GM13977 (cell line): ENCODE measurements around the gene RNU1-4.
"Not testable (repeated sequence)": the region's sequence is repeated elsewhere in the genome, so short reads cannot be mapped to it uniquely, and the experiment has no call there.

Source experiments
- DNase-seq: peaks from one replicate; pipeline ENCODE4 v3.0.0; 2012; ENCODE audit warnings: low spot score
- in situ Hi-C: fragments of 300-500 bp; cut with MboI; formaldehyde crosslinking; loops from one replicate; pipeline ENCODE4 v1.12.0; 2022; ENCODE audit warnings: low sequenced_read_pairs, low pct_unique_long_range_greater_than_20kb, mixed read lengths, inconsistent platforms; ENCODE audit not compliant: unreplicated experiment

The RNU1-4 gene

GRCh38 chr1:16760801-16761200, 20.5 kb downstream of the RNU1-4 start:
- DNase-seq, in situ Hi-C loops: not testable (repeated sequence)

DNA sequence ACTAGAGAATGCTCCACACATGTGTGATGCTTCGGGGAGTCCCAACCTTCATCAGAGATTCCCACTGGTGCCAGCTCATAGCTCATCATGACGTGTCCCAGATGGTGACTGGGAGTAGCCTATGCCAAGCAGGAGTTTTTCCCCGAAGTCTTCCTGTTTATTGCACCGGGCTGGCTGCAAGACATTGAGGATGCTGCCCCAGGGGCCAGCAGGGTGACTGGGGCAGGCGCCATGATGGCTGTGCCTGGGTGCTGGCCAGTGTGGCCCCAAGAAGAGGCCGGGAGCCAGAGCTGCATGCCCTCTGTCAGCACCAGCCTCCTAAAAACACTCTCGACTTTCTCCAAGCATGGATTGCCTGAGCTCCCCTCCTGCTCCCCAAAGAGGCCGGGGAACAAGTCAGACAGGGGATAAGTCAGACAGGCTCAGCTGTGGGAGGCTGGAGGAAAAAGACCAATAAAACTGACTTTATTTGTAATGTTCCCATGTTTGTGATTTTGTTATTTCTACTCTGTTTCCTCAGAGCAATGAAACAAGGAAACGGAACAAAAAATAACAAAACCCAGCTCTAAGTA, 24.0 kb downstream of the RNU1-4 start:
- in situ Hi-C loops, DNase-seq: not testable (repeated sequence)

GRCh38 chr1:16764820-16765655, 24.7 kb downstream of the RNU1-4 start:
- in situ Hi-C loops, DNase-seq: not testable (repeated sequence)

DNA sequence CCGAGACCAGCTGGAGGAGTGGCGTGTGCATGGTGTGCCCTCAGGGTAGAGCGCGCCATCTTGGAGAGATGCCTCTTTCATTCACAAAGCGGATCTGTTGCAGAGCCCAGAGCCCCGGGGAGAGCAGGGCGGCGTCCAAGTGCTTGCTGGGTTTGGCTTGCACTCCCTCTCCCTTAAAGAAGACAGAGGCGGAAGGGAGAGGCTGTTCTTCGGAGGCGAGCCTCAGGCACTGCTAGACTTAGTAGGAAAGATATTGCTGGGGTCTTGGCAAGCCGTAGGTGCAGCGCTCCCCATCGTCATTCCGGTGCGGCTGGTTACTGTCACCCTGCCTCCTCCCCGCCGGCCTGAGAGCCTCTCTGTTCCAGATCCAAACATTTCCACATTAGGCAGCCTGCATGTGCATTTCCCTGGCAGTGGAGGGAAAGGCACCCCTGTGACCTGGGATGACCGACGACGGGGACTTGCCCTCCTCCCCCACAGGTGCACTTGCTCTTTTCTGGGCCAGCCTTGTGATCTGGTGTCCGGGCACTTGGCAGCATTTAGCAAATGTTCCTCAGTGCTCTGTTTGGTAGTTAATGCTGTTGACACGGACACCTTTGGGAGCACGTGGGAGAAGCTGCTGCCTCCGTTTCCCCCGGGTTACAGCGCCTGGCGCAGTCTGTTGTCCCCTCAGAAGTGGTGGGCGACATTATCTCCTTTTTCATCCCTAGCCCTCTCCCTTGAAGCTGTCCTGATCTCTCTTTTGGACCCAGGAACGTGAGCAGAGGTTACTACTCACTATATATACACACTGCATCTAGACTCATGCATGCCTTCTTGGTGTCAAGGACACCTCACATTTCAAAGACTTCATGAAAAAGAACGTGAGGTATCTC, 25.7 kb downstream of the RNU1-4 start:
- in situ Hi-C loops, result not testable (repeated sequence)

GRCh38 chr1:16766689-16767256, 26.5 kb downstream of the RNU1-4 start:
- DNase-seq, in situ Hi-C loops: not testable (repeated sequence)

More for the DNA sequence above, 25.7 kb downstream of the RNU1-4 start:
- DNase-seq, result not testable (repeated sequence)

- DNase-seq, in situ Hi-C loops: not testable (repeated sequence)
Measured at GRCh38 chr1:16770139-16770759, 29.9 kb downstream of the RNU1-4 start.

- in situ Hi-C loops, DNase-seq: not testable (repeated sequence)
Measured at GRCh38 chr1:16770896-16771446, 30.7 kb downstream of the RNU1-4 start.

GRCh38 chr1:16772275-16773204, 32.2 kb downstream of the RNU1-4 start:
- DNase-seq, in situ Hi-C loops: not testable (repeated sequence)

DNA sequence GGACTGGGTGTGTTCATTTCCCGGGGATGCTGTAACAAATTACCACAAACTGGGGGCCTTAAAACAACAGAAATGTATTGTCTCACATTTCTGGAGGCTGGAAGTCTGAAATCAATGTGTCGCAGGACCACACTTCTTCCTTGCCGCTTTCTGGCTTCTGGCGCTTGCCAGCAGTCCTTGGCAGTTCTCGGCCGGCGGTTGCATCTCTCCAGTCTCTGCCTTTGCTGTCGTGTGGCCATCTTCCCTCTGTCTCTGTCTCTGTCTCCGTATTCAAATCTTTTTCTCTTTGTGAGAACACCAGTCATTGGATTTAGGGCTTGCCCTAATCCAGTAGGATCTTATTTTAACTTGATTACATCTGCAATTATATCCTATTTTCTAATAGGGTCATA, 32.9 kb downstream of the RNU1-4 start:
- in situ Hi-C loops, DNase-seq: not testable (repeated sequence)

- in situ Hi-C loops, result not testable (repeated sequence)
Measured at GRCh38 chr1:16773723-16774122, 33.4 kb downstream of the RNU1-4 start.

GRCh38 chr1:16774773-16775172, 34.5 kb downstream of the RNU1-4 start:
- in situ Hi-C loops, DNase-seq: not testable (repeated sequence)

More at GRCh38 chr1:16773723-16774122, 33.4 kb downstream of the RNU1-4 start:
- not testable (repeated sequence) for DNase-seq

DNA sequence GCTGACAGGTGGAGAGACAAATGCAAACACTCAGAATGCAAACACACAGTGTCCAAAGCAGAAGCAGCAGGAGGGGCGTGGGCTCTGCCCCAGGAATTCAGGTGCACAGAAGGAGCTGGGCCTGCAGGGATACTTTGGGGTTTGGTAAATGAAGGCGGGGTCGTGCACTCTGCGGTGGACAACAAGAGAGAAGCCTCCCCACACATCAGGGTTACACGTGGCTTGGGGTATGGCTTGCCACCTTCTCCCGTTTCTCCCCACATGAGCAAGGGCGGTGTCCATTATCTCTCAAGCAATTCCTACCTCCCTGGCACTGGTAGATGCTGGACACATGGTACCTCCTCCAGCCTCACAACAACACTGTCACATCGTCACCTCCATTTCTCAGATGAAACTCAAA, 35.0 kb downstream of the RNU1-4 start:
- in situ Hi-C loops, DNase-seq: not testable (repeated sequence)

DNA sequence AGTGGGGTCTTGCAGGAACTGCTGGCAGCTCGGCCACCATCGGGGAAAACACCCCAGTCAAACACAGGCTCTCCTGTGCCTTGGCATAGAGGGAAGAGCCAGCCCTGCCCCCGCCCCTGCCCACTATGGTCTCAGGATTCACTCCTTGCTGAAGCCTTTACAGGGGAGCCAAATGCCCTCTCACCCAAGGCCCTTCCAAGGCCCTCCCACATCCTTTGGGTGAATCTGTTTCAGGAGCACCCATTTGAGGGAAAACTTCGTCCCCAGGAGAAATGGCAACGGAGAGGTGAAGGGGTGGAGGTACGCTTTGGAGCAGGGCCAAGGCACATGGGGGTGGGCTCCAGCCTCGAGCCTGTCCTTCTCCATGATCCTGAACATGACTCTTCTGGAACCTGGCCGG, 35.9 kb downstream of the RNU1-4 start:
- in situ Hi-C loops, DNase-seq: not testable (repeated sequence)

GRCh38 chr1:16776835-16777234, 36.5 kb downstream of the RNU1-4 start:
- in situ Hi-C loops, DNase-seq: not testable (repeated sequence)

- DNase-seq, in situ Hi-C loops: not testable (repeated sequence)
Measured at GRCh38 chr1:16777821-16778220, 37.5 kb downstream of the RNU1-4 start.

DNA sequence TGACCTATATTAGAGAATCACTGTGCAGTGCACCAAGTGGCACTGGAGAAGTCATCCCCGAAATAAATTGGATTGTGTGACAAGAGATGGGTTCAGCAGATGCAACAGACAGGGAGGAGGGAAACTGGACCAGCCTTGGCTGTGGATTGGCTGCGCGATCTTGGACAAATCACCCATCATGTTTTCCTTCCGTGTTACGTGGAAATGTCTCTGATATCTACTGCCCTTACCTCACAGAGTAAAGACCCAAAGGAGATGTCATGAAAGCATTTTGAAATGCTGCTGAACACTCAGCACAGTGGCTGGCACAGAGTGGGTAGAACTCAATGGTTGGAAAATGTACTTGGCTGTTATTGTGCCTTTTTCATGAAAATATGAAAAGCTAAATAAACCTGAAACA, 39.2 kb downstream of the RNU1-4 start:
- in situ Hi-C loops, DNase-seq: not testable (repeated sequence)
